NCI-H1436 (cell line): ENCODE results near the gene KRTAP5-4.
"Not testable (repeated sequence)": the region's sequence is repeated elsewhere in the genome, so short reads cannot be mapped to it uniquely, and the experiment has no call there.

Experiments
- DNase-seq: peaks from one replicate; lab custom pipeline; 2025; lab: John Stamatoyannopoulos, UW

Gene KRTAP5-4

GRCh38 chr11:1637628-1638027, 15.7 kb upstream of the KRTAP5-4 start:
- no peak for DNase-seq

- DNase-seq: no peak
Observed at GRCh38 chr11:1636291-1636950, 14.5 kb upstream of the KRTAP5-4 start.

GRCh38 chr11:1633864-1634263, 11.9 kb upstream of the KRTAP5-4 start:
- no peak for DNase-seq

- DNase-seq: no peak
Observed at GRCh38 chr11:1632053-1632714, 10.2 kb upstream of the KRTAP5-4 start.

GRCh38 chr11:1631066-1631568, 9.2 kb upstream of the KRTAP5-4 start:
- no peak for DNase-seq

GRCh38 chr11:1630271-1630670, 8.3 kb upstream of the KRTAP5-4 start:
- DNase-seq: no peak

- no peak for DNase-seq
Observed at GRCh38 chr11:1629326-1630185, 7.6 kb upstream of the KRTAP5-4 start, which contains the start of gene KRTAP5-5. KRTAP5-5 (plus strand) TSS chr11:1629775; CDS start chr11:1629841, 66 bp downstream.

GRCh38 chr11:1628506-1629325, 6.8 kb upstream of the KRTAP5-4 start:
- DNase-seq: no peak

GRCh38 chr11:1625541-1625940, 3.6 kb upstream of the KRTAP5-4 start:
- no peak for DNase-seq

GRCh38 chr11:1624621-1625020, 2.7 kb upstream of the KRTAP5-4 start:
- no peak for DNase-seq

- DNase-seq: no peak
Observed at GRCh38 chr11:1623716-1624115, 1.8 kb upstream of the KRTAP5-4 start.

GRCh38 chr11:1619449-1619848, 2.5 kb downstream of the KRTAP5-4 start:
- no peak for DNase-seq

GRCh38 chr11:1618231-1618630, 3.7 kb downstream of the KRTAP5-4 start:
- no peak for DNase-seq

GRCh38 chr11:1608363-1608762, 13.6 kb downstream of the KRTAP5-4 start, which contains the start of gene KRTAP5-3:
KRTAP5-3 (minus strand) TSS chr11:1608463; CDS start chr11:1608385, 78 bp downstream.
- DNase-seq: no peak

GRCh38 chr11:1607901-1608300, 14.0 kb downstream of the KRTAP5-4 start:
- not testable (repeated sequence) for DNase-seq

GRCh38 chr11:1607156-1607845, 14.6 kb downstream of the KRTAP5-4 start:
- DNase-seq: not testable (repeated sequence)

GRCh38 chr11:1605923-1606322, 16.0 kb downstream of the KRTAP5-4 start:
- DNase-seq: not testable (repeated sequence)

- DNase-seq: no peak
Observed at GRCh38 chr11:1604711-1605110, 17.2 kb downstream of the KRTAP5-4 start.

- DNase-seq: no peak
Observed at GRCh38 chr11:1604181-1604580, 17.8 kb downstream of the KRTAP5-4 start.

- no peak for DNase-seq
Observed at GRCh38 chr11:1603629-1604028, 18.3 kb downstream of the KRTAP5-4 start.

GRCh38 chr11:1601663-1602062, 20.3 kb downstream of the KRTAP5-4 start:
- DNase-seq: not testable (repeated sequence)
